GM23338 (cell line): Measurements from ENCODE around the gene DNAH10.

Source experiments
- CREB1 ChIP-seq: fragments of 250-450 bp; sonication (Bioruptor Pico); IDR thresholded peaks from 2 replicates; pipeline ENCODE4 v1.5.0; 2020; ENCODE audit warnings: low read depth, mild to moderate bottlenecking, moderate library complexity
- EZH2 ChIP-seq: fragments of 200-600 bp; sonication (generic); IDR thresholded peaks from one replicate; pipeline ENCODE4 v1.8.0; 2017; ENCODE audit warnings: antibody characterized with exemption, mild to moderate bottlenecking, low read depth; ENCODE audit not compliant: unreplicated experiment
- EZH2phosphoT487 ChIP-seq: fragments of 200-600 bp; sonication (generic); IDR thresholded peaks from one replicate; pipeline ENCODE4 v1.8.1; 2018; ENCODE audit warnings: antibody characterized with exemption; ENCODE audit not compliant: unreplicated experiment
- POLR2AphosphoS5 ChIP-seq: IDR thresholded peaks from 2 replicates; pipeline ENCODE4 v1.6.1; 2016; ENCODE audit warnings: antibody characterized with exemption, low read depth
- REST ChIP-seq: IDR thresholded peaks from one replicate; pipeline ENCODE4 v1.6.1; 2018; ENCODE audit warnings: antibody characterized with exemption; ENCODE audit not compliant: unreplicated experiment
- TF ChIP-seq, protein P1 (sequence below), 2 experiments: fragments of 200-600 bp in 1 of 2; sonication (generic) in 1 of 2; conservative IDR thresholded peaks; 2 replicates each; pipeline versions ENCODE4 v1.5.1 to v1.6.1; 2016 to 2017; ENCODE audit warnings: antibody characterized with exemption in 2 of 2, low read depth in 2 of 2, mild to moderate bottlenecking in 2 of 2, moderate library complexity in 1 of 2
- TF ChIP-seq, protein P2 (sequence below): IDR thresholded peaks from 2 replicates; pipeline ENCODE4 v1.6.1; 2016; ENCODE audit warnings: antibody characterized with exemption

GRCh38 chr12:123965382-123965781 is 203.3 kb downstream of the DNAH10 start:
- TF ChIP-seq EZH2phosphoT487 (no peak), CREB1 (CRISPR knock-in tag) (no peak), EZH2 (no peak), REST (no peak), POLR2AphosphoS5 (no peak)
- TF ChIP-seq, protein P1, sequence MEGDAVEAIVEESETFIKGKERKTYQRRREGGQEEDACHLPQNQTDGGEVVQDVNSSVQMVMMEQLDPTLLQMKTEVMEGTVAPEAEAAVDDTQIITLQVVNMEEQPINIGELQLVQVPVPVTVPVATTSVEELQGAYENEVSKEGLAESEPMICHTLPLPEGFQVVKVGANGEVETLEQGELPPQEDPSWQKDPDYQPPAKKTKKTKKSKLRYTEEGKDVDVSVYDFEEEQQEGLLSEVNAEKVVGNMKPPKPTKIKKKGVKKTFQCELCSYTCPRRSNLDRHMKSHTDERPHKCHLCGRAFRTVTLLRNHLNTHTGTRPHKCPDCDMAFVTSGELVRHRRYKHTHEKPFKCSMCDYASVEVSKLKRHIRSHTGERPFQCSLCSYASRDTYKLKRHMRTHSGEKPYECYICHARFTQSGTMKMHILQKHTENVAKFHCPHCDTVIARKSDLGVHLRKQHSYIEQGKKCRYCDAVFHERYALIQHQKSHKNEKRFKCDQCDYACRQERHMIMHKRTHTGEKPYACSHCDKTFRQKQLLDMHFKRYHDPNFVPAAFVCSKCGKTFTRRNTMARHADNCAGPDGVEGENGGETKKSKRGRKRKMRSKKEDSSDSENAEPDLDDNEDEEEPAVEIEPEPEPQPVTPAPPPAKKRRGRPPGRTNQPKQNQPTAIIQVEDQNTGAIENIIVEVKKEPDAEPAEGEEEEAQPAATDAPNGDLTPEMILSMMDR (conservative IDR thresholded peaks at IDR 0.05; ENCODE audit: low read depth in 2 of 2) = no peak
- TF ChIP-seq, protein P2, sequence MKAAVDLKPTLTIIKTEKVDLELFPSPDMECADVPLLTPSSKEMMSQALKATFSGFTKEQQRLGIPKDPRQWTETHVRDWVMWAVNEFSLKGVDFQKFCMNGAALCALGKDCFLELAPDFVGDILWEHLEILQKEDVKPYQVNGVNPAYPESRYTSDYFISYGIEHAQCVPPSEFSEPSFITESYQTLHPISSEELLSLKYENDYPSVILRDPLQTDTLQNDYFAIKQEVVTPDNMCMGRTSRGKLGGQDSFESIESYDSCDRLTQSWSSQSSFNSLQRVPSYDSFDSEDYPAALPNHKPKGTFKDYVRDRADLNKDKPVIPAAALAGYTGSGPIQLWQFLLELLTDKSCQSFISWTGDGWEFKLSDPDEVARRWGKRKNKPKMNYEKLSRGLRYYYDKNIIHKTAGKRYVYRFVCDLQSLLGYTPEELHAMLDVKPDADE = no peak
